SK-N-MC (cell line): ENCODE results near the gene PROK2.

ENCODE experiments used
- EZH2 ChIP-seq: fragments of 200-600 bp; sonication (generic); IDR thresholded peaks from one replicate; pipeline ENCODE4 v1.6.1; 2017; ENCODE audit warnings: antibody characterized with exemption
- POLR2AphosphoS5 ChIP-seq: IDR thresholded peaks from 2 replicates; pipeline ENCODE4 v1.6.1; 2012; ENCODE audit warnings: mild to moderate bottlenecking, low read depth, low read length, borderline replicate concordance

GRCh38 chr3:71751602-71752001, 33.3 kb downstream of the PROK2 start:
- TF ChIP-seq EZH2 = no peak
- TF ChIP-seq POLR2AphosphoS5 = no peak
